OCI-LY3 (cell line): ENCODE results near the gene CMTM6.
A peak's percentile ranks its signal among the peaks of the same experiment; 100 is the strongest.

Source experiments
- H2AFZ ChIP-seq: fragments of 200-600, 300-600 bp; shearing (Covaris generic); 2 replicates; pipeline ENCODE4 v1.6.0; 2014; ENCODE audit warnings: antibody characterized with exemption, low read depth, low read length
- H3K27ac ChIP-seq: fragments of 200-600, 300-600 bp; sonication (generic); 2 replicates; pipeline ENCODE4 v1.5.1; 2014; ENCODE audit warnings: mild to moderate bottlenecking, low read length, moderate library complexity, mixed read lengths
- H3K27me3 ChIP-seq: fragments of 200-600, 300-600 bp; sonication (generic); 2 replicates; pipeline ENCODE4 v1.6.1; 2014; ENCODE audit warnings: low read depth, low read length, mixed read lengths
- H3K36me3 ChIP-seq: fragments of 200-600, 300-600 bp; sonication (generic); replicated peaks from 2 replicates; pipeline ENCODE3; 2014; ENCODE audit warnings: low read depth, low read length, mixed read lengths
- H3K4me1 ChIP-seq: fragments of 300-600, 200-600 bp; sonication (generic); 2 replicates; pipeline ENCODE4 v1.6.1; 2014; ENCODE audit warnings: low read length, mixed read lengths
- H3K4me2 ChIP-seq: fragments of 200-600, 300-600 bp; sonication (generic); 2 replicates; pipeline ENCODE4 v1.6.1; 2014; ENCODE audit warnings: low read length, mixed read lengths
- H3K4me3 ChIP-seq: fragments of 300-600, 200-600 bp; sonication (generic); 2 replicates; pipeline ENCODE4 v1.5.1; 2014; ENCODE audit warnings: antibody characterized with exemption, mild to moderate bottlenecking, low read length, moderate library complexity
- H3K79me2 ChIP-seq: fragments of 300-600, 200-600 bp; shearing (Covaris generic); 2 replicates; pipeline ENCODE4 v1.6.1; 2014; ENCODE audit warnings: mild to moderate bottlenecking, low read length, mixed read lengths
- H3K9ac ChIP-seq: fragments of 300-600, 200-600 bp; shearing (Covaris generic); 2 replicates; pipeline ENCODE4 v1.6.0; 2014; ENCODE audit warnings: mild to moderate bottlenecking, low read length, moderate library complexity
- H3K9me3 ChIP-seq: fragments of 200-600, 300-600 bp; shearing (Covaris generic); 2 replicates; pipeline ENCODE4 v1.6.1; 2014; ENCODE audit warnings: low read length, mixed read lengths; ENCODE audit not compliant: insufficient read depth
- H4K20me1 ChIP-seq: fragments of 200-600, 300-600 bp; sonication (generic); 2 replicates; pipeline ENCODE4 v1.6.1; 2016; ENCODE audit warnings: low read length, mixed read lengths; ENCODE audit not compliant: insufficient read depth
- CTCF ChIP-seq: fragments of 200-600, 300-600 bp; sonication (generic); IDR thresholded peaks from 2 replicates; pipeline ENCODE4 v1.5.1; 2014; ENCODE audit warnings: antibody characterized with exemption, low read length, low read depth
- EZH2phosphoT487 ChIP-seq: fragments of 200-600 bp; shearing (Covaris generic); IDR thresholded peaks from 2 replicates; pipeline ENCODE4 v1.6.1; 2018; ENCODE audit warnings: antibody characterized with exemption, mixed run types, low read depth

The CMTM6 gene

GRCh38 chr3:32487781-32488473 is 14.7 kb downstream of the CMTM6 start:
- H3K79me2 ChIP-seq: peaks cover 5% of the 10 kb centered on the region; the same call in 1 of the 2 replicates
- no peak overlapping the region for H3K9ac ChIP-seq
- H3K4me3 ChIP-seq: no peak overlapping the region
- no peak overlapping the region for H3K4me2 ChIP-seq
- no peak overlapping the region for H2AFZ ChIP-seq
- no peaks in the 10 kb centered on the region for H3K9me3 ChIP-seq
- TF ChIP-seq CTCF (no peak), EZH2phosphoT487 (no peak)
- H4K20me1 ChIP-seq: 0 out of 2 replicates have a peak, but pooled peaks cover under 1% of the 10 kb centered on the region
- H3K4me1 ChIP-seq: peaks cover 19% of the 10 kb centered on the region
- no peaks in the 10 kb centered on the region for H3K27me3 ChIP-seq
- H3K27ac ChIP-seq: no peak overlapping the region
- peaks cover 20% of the 10 kb centered on the region for H3K36me3 ChIP-seq

- H3K4me1 ChIP-seq: peaks cover 15% of the 10 kb centered on the region
- H3K27ac ChIP-seq: peak overlapping the region; percentile 51
- no peaks in the 10 kb centered on the region for H3K9me3 ChIP-seq
- peak overlapping the region; percentile 80 for H3K4me2 ChIP-seq
- no peaks in the 10 kb centered on the region for H4K20me1 ChIP-seq
- TF ChIP-seq CTCF (no peak), EZH2phosphoT487 (no peak)
- H3K9ac ChIP-seq: peak overlapping the region; percentile 44; the same call in 1 of the 2 replicates
- no peaks in the 10 kb centered on the region for H3K27me3 ChIP-seq
- peak overlapping the region; percentile 67 for H3K4me3 ChIP-seq
- H2AFZ ChIP-seq: peak overlapping the region; percentile 74
- H3K79me2 ChIP-seq: no peaks in the 10 kb centered on the region
- H3K36me3 ChIP-seq: peaks cover 21% of the 10 kb centered on the region
Observed at GRCh38 chr3:32484436-32484835, 18.2 kb downstream of the CMTM6 start.

GRCh38 chr3:32483772-32484171 is 18.9 kb downstream of the CMTM6 start:
- H2AFZ ChIP-seq: no peak overlapping the region
- H3K4me3 ChIP-seq: peak overlapping the region; percentile 67; the same call in 1 of the 2 replicates
- H3K4me2 ChIP-seq: peak overlapping the region; percentile 80
- H3K27me3 ChIP-seq: no peaks in the 10 kb centered on the region
- TF ChIP-seq EZH2phosphoT487: no peak
- TF ChIP-seq CTCF: no peak
- H3K4me1 ChIP-seq: peaks cover 15% of the 10 kb centered on the region
- no peaks in the 10 kb centered on the region for H3K9me3 ChIP-seq
- H3K27ac ChIP-seq: peak overlapping the region; percentile 51; the same call in 1 of the 2 replicates
- no peaks in the 10 kb centered on the region for H4K20me1 ChIP-seq
- no peak overlapping the region for H3K9ac ChIP-seq
- no peaks in the 10 kb centered on the region for H3K79me2 ChIP-seq
- peaks cover 21% of the 10 kb centered on the region for H3K36me3 ChIP-seq

GRCh38 chr3:32482693-32483092 is 20.0 kb downstream of the CMTM6 start:
- H3K9ac ChIP-seq: no peak overlapping the region
- no peak overlapping the region for H2AFZ ChIP-seq
- H3K79me2 ChIP-seq: no peaks in the 10 kb centered on the region
- H3K27me3 ChIP-seq: no peaks in the 10 kb centered on the region
- no peak overlapping the region for H3K4me3 ChIP-seq
- H3K4me1 ChIP-seq: peaks cover 22% of the 10 kb centered on the region
- no peak overlapping the region for H3K4me2 ChIP-seq
- H3K27ac ChIP-seq: no peak overlapping the region
- TF ChIP-seq CTCF: no peak
- TF ChIP-seq EZH2phosphoT487: no peak
- H4K20me1 ChIP-seq: no peaks in the 10 kb centered on the region
- no peaks in the 10 kb centered on the region for H3K9me3 ChIP-seq
- peaks cover 22% of the 10 kb centered on the region for H3K36me3 ChIP-seq
